Measurements from ENCODE around the gene YTHDF1.
"Not testable (repeated sequence)": the region's sequence is repeated elsewhere in the genome, so short reads cannot be mapped to it uniquely, and the experiment has no call there.

YTHDF1 gene

DNA sequence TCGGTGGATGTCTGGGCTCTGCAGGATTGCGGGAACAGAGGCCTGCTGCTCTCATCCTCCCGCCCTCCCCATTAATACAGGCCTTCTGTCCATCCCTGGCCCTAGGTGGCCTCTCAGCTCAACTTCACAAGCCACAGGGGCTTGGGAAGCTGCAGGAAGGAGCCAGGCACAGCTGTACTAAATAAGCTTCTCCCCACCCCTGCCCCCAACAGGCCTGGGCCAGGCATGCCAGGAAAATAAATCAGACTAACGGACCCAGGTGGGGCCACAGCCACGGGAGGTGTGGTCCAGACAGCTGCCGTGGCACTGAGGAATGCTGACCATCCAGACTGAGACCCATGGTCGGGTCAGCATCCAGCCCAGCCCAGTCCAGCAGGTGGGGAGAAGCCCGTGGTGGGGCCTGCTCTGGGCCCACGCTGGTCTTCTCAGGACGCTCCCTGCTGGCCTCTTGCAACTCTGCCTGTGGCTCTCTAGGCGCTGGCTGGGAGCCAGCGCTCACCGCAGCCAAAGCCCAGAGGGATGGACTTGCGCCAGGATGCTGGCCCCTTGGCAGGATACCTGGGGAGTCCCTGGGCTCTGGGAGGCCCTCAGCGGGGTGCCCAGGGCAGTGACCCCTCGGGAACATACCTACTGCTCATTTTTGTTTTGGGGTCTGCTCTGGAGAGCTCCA is 8.6 kb upstream of the YTHDF1 start:
- peak; percentile 43 for DNase-seq (ENCODE audit: low read depth)
- Histone ChIP-seq H3K27me3 (replicated peaks; ENCODE audit: control insufficient read depth, insufficient read depth, low read length) (peaks cover 22% of the 10 kb centered on the region), H3K4me1 (ENCODE audit: control insufficient read depth, insufficient read depth, low read length) (no peaks in the 10 kb centered on the region), H3K36me3 (ENCODE audit: control insufficient read depth, insufficient read depth, low read length, severe bottlenecking) (no peaks in the 10 kb centered on the region), H3K9me3 (ENCODE audit: control insufficient read depth, low read length) (no peaks in the 10 kb centered on the region), H3K4me3 (ENCODE audit: low read length) (no peak overlapping the region), H3K9ac (ENCODE audit: low read length) (no peak overlapping the region)

DNA sequence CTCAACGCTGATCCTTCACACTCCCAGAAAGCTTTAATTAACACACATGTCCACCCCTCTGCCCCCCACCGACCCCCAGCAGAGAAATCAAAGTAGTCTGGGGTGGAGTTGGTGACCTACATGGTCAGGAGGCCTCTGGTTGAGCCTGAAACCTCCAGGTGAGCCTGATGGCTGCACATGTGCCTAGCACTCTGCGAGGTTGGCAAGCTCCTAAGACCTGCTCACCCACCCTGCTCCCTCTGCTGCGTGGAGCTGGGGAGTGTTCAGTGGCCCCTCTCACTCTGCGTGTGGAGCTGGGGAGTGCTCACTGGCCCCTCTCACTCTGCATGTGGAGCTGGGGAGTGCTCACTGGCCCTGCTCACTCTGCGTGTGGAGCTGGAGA is 7.9 kb upstream of the YTHDF1 start:
- Histone ChIP-seq H3K36me3 (ENCODE audit: control insufficient read depth, insufficient read depth, low read length, severe bottlenecking) (no peaks in the 10 kb centered on the region), H3K4me3 (ENCODE audit: low read length) (no peak overlapping the region), H3K9ac (ENCODE audit: low read length) (no peak overlapping the region), H3K27me3 (replicated peaks; ENCODE audit: control insufficient read depth, insufficient read depth, low read length) (peaks cover 26% of the 10 kb centered on the region), H3K4me1 (ENCODE audit: control insufficient read depth, insufficient read depth, low read length) (no peaks in the 10 kb centered on the region), H3K9me3 (ENCODE audit: control insufficient read depth, low read length) (no peaks in the 10 kb centered on the region)
- no peak for DNase-seq (ENCODE audit: low read depth)

DNA sequence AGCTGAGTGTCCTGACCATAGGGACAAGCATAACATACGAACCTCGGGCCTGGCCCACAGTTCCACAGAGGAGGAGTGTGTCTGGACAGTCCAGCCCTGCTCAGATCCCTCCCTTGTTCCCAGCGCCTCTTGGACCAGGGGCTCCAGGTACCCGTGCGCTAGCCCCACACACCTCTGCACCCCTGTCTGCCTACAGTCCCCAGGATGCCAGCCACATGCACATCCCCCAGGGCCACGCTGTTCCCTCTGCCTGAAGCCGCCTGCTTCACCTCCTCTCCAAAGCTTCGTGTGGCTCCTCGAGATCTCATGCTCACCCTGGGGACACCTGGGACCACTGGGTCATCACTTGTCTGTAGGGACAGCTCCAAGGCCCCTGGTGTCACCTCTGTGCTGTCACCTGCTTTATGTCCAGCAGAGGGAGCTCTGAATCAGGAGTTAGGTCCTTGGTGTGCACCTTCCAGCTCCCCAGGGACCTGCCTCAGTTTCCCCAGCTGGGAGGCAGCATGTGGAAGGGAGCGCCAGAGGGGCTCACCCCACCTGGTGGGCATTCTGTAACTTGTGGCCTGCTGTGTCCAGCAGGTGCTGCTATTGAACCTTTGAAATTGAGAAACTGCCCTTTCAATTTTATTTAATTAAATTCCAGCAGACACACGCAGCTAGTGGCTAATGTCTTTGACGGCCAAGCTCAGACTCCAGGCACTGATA is 7.3 kb upstream of the YTHDF1 start:
- H3K36me3 ChIP-seq (ENCODE audit: control insufficient read depth, insufficient read depth, low read length, severe bottlenecking), result no peaks in the 10 kb centered on the region
- no peak overlapping the region for H3K4me3 ChIP-seq (ENCODE audit: low read length)
- H3K9ac ChIP-seq (ENCODE audit: low read length), result no peak overlapping the region
- H3K9me3 ChIP-seq (ENCODE audit: control insufficient read depth, low read length), result no peaks in the 10 kb centered on the region
- peaks cover 26% of the 10 kb centered on the region for H3K27me3 ChIP-seq (replicated peaks; ENCODE audit: control insufficient read depth, insufficient read depth, low read length)
- H3K4me1 ChIP-seq (ENCODE audit: control insufficient read depth, insufficient read depth, low read length), result no peaks in the 10 kb centered on the region
- peak; percentile 76 for DNase-seq (ENCODE audit: low read depth)

DNA sequence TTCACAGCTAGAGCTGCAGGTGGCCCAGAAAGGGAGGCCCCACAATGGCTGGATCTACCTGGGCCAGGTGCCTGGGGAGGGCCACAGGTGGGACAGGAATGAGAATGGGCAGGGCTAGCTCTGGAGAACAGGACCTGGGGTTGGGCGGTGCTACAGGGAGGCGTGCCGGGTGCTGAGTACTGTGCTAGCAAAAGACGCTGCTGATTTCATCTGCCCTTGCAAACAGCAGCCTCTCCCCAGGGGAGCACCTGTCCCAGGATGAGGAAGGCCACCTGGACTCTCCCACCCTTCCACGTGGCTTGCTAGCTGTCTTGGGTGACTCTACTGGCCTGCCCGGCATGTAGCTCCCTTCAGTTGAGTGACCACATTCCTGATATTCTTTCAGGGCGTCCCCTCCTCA is 6.6 kb upstream of the YTHDF1 start:
- H3K9me3 ChIP-seq (ENCODE audit: control insufficient read depth, low read length), result no peaks in the 10 kb centered on the region
- no peak overlapping the region for H3K9ac ChIP-seq (ENCODE audit: low read length)
- H3K36me3 ChIP-seq (ENCODE audit: control insufficient read depth, insufficient read depth, low read length, severe bottlenecking), result no peaks in the 10 kb centered on the region
- no peak overlapping the region for H3K4me3 ChIP-seq (ENCODE audit: low read length)
- no peak for DNase-seq (ENCODE audit: low read depth)
- no peaks in the 10 kb centered on the region for H3K4me1 ChIP-seq (ENCODE audit: control insufficient read depth, insufficient read depth, low read length)
- peaks cover 26% of the 10 kb centered on the region for H3K27me3 ChIP-seq (replicated peaks; ENCODE audit: control insufficient read depth, insufficient read depth, low read length)

- H3K9ac ChIP-seq (ENCODE audit: low read length); DNase-seq (ENCODE audit: low read depth); H3K4me3 ChIP-seq (ENCODE audit: low read length); H3K9me3 ChIP-seq (ENCODE audit: control insufficient read depth, low read length); H3K4me1 ChIP-seq (ENCODE audit: control insufficient read depth, insufficient read depth, low read length); H3K36me3 ChIP-seq (ENCODE audit: control insufficient read depth, insufficient read depth, low read length, severe bottlenecking): not testable (repeated sequence)
- H3K27me3 ChIP-seq (replicated peaks; ENCODE audit: control insufficient read depth, insufficient read depth, low read length), result peaks cover 26% of the 10 kb centered on the region
Measured at GRCh38 chr20:63221400-63222053, 5.6 kb upstream of the YTHDF1 start.

GRCh38 chr20:63220696-63221399 is 4.9 kb upstream of the YTHDF1 start:
- no peaks in the 10 kb centered on the region for H3K36me3 ChIP-seq (ENCODE audit: control insufficient read depth, insufficient read depth, low read length, severe bottlenecking)

GRCh38 chr20:63219866-63220521 is 4.1 kb upstream of the YTHDF1 start:
- DNase-seq (ENCODE audit: low read depth), result no peak
- Histone ChIP-seq H3K36me3 (ENCODE audit: control insufficient read depth, insufficient read depth, low read length, severe bottlenecking) (no peaks in the 10 kb centered on the region), H3K4me3 (ENCODE audit: low read length) (no peak overlapping the region), H3K9me3 (ENCODE audit: control insufficient read depth, low read length) (no peaks in the 10 kb centered on the region), H3K4me1 (ENCODE audit: control insufficient read depth, insufficient read depth, low read length) (peaks cover 6% of the 10 kb centered on the region), H3K27me3 (replicated peaks; ENCODE audit: control insufficient read depth, insufficient read depth, low read length) (peaks cover 26% of the 10 kb centered on the region), H3K9ac (ENCODE audit: low read length) (no peak overlapping the region)

More at GRCh38 chr20:63220696-63221399, 4.9 kb upstream of the YTHDF1 start:
- no peak for DNase-seq (ENCODE audit: low read depth)
- peaks cover 4% of the 10 kb centered on the region for H3K4me1 ChIP-seq (ENCODE audit: control insufficient read depth, insufficient read depth, low read length)
- H3K4me3 ChIP-seq (ENCODE audit: low read length), result no peak overlapping the region
- H3K9me3 ChIP-seq (ENCODE audit: control insufficient read depth, low read length), result no peaks in the 10 kb centered on the region
- no peak overlapping the region for H3K9ac ChIP-seq (ENCODE audit: low read length)
- peaks cover 26% of the 10 kb centered on the region for H3K27me3 ChIP-seq (replicated peaks; ENCODE audit: control insufficient read depth, insufficient read depth, low read length)

- Histone ChIP-seq H3K9me3 (ENCODE audit: control insufficient read depth, low read length) (no peaks in the 10 kb centered on the region), H3K4me3 (ENCODE audit: low read length) (no peak overlapping the region), H3K36me3 (ENCODE audit: control insufficient read depth, insufficient read depth, low read length, severe bottlenecking) (no peaks in the 10 kb centered on the region), H3K9ac (ENCODE audit: low read length) (no peak overlapping the region), H3K4me1 (ENCODE audit: control insufficient read depth, insufficient read depth, low read length) (peaks cover 11% of the 10 kb centered on the region), H3K27me3 (replicated peaks; ENCODE audit: control insufficient read depth, insufficient read depth, low read length) (peaks cover 26% of the 10 kb centered on the region)
- no peak for DNase-seq (ENCODE audit: low read depth)
Measured at GRCh38 chr20:63219447-63219821, 3.5 kb upstream of the YTHDF1 start.

DNA sequence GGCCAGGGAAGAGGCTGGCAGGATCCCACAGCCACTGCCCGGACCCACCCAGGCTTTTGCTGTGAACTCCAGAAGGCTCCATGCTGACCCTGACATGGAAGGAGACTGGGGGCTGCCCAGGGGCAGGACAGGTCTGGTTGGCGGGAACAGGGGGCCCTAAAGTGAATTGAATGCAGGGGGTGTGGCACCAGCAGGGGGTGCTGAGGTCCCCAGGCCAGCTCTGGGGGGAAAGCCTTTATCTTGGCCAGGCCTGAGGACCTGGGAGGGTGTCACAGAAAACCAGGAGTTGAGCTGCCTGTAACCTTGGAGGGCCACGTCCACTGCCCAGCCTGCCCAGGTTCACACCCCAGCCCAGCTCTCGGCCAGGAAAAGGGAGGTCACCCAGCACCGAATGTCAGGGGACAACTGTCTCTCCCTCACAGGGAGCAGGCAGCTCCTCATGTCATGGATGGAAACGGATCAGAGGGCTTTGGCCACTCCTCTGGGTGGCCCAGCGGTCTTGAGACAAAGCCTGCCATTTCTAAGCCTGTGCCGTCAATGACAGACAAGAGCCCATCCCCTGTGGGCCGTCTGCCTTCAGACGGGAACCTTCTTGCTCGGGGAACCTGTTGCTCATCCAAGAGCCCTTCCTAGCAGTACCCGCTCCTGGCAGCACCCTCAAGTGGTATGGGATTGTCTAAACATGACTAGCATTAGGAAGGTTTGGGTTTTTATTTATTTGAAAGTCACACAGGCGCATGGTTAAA is 2.9 kb upstream of the YTHDF1 start:
- no peaks in the 10 kb centered on the region for H3K9me3 ChIP-seq (ENCODE audit: control insufficient read depth, low read length)
- H3K9ac ChIP-seq (ENCODE audit: low read length), result no peak overlapping the region
- H3K27me3 ChIP-seq (replicated peaks; ENCODE audit: control insufficient read depth, insufficient read depth, low read length), result peaks cover 26% of the 10 kb centered on the region
- DNase-seq (ENCODE audit: low read depth), result no peak
- peaks cover under 1% of the 10 kb centered on the region for H3K36me3 ChIP-seq (ENCODE audit: control insufficient read depth, insufficient read depth, low read length, severe bottlenecking)
- H3K4me1 ChIP-seq (ENCODE audit: control insufficient read depth, insufficient read depth, low read length), result peaks cover 17% of the 10 kb centered on the region
- H3K4me3 ChIP-seq (ENCODE audit: low read length), result no peak overlapping the region

- Histone ChIP-seq H3K9me3 (ENCODE audit: control insufficient read depth, low read length) (no peaks in the 10 kb centered on the region), H3K27me3 (replicated peaks; ENCODE audit: control insufficient read depth, insufficient read depth, low read length) (peaks cover 26% of the 10 kb centered on the region), H3K4me1 (ENCODE audit: control insufficient read depth, insufficient read depth, low read length) (peaks cover 26% of the 10 kb centered on the region), H3K9ac (ENCODE audit: low read length) (no peak overlapping the region), H3K36me3 (ENCODE audit: control insufficient read depth, insufficient read depth, low read length, severe bottlenecking) (peaks cover 12% of the 10 kb centered on the region), H3K4me3 (ENCODE audit: low read length) (no peak overlapping the region)
- DNase-seq (ENCODE audit: low read depth), result no peak
Measured at GRCh38 chr20:63217706-63218105, 1.8 kb upstream of the YTHDF1 start.

Data from adipocyte (in vitro differentiated cells).